Colonic mucosa (tissue), 4 donors: ENCODE results near the gene SYT2. TPM values are rescaled to one million over a fixed set of nuclear protein-coding genes. Genes with fewer than 3 reads are reported as not detected.
"Not testable (repeated sequence)": the region's sequence is repeated elsewhere in the genome, so short reads cannot be mapped to it uniquely, and the experiment has no call there.

Experiments used
- DNase-seq: peaks from one replicate; pipeline ENCODE4 v3.0.0-alpha.2; 2020
- H3K27ac ChIP-seq: fragments of 200-600 bp; one replicate; pipeline ENCODE4 v1.8.0; 2021
- H3K27me3 ChIP-seq: fragments of 200-600 bp; one replicate; pipeline ENCODE4 v1.8.0; 2021
- H3K36me3 ChIP-seq: fragments of 200-600 bp; one replicate; pipeline ENCODE4 v1.8.0; 2021
- H3K4me1 ChIP-seq: fragments of 200-600 bp; one replicate; pipeline ENCODE4 v1.8.0; 2021; ENCODE audit warnings: mild to moderate bottlenecking
- H3K4me3 ChIP-seq: fragments of 200-600 bp; one replicate; pipeline ENCODE4 v1.8.0; 2021
- H3K9ac ChIP-seq, 2 donors: one replicate each; pipeline ENCODE4 v1.7.0; 2013; ENCODE audit warnings: control low read depth in 2 of 2, low read depth in 2 of 2, low read length in 2 of 2
- H3K9me3 ChIP-seq: fragments of 200-600 bp; one replicate; pipeline ENCODE4 v1.8.0; 2021
- intact Hi-C: fragments of 100-400 bp; cut with DNase I; formaldehyde crosslinking; loops from one replicate; pipeline ENCODE4 v1.14.1; 2022
- total RNA-seq, 2 donors: library from RNA; stranded (reverse); fragmentation: NEBNext Ultra II Directional in 1 of 2; extraction: Animal tissue kit (Norgen Biotek cat#: 25700) in 1 of 2; gene quantifications; one replicate each; pipeline ENCODE4 v1.2.1, GENCODE V29; 2021
- TF ChIP-seq, protein P1 (sequence below): fragments of 200-600 bp; IDR thresholded peaks from one replicate; pipeline ENCODE4 v1.8.0; 2022; ENCODE audit warnings: antibody characterized with exemption, mild to moderate bottlenecking
- donor health status: healthy.
- donor health status: DM: no; HTN: no; CAD: no.
- donor health status: DM: no; HTN: no; CAD: no.

SYT2 gene
- total RNA-seq, 2 donors from 2014 or later, result 0.15 to 0.19 TPM

DNA sequence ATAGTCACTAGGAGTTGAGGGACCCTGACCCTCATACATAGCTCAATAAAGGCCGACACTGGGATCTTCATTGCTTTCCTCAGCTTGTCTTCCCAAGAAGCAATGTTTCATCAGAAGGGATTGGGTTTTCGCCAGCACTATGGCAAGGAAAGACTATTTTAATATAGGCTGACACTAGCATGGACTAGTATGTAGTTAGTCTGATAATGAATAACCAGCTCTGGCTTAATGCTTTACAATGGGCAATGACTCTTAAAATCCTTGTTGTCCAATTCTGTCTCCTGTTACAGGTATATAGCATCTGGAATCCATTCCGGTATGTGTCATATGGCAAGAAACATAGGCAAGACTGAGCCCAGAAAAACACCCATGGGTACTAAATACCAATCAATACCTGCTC, 15.3 kb upstream of the SYT2 start:
- no peaks in the 10 kb centered on the region for H3K4me1 ChIP-seq
- TF ChIP-seq, protein P1, sequence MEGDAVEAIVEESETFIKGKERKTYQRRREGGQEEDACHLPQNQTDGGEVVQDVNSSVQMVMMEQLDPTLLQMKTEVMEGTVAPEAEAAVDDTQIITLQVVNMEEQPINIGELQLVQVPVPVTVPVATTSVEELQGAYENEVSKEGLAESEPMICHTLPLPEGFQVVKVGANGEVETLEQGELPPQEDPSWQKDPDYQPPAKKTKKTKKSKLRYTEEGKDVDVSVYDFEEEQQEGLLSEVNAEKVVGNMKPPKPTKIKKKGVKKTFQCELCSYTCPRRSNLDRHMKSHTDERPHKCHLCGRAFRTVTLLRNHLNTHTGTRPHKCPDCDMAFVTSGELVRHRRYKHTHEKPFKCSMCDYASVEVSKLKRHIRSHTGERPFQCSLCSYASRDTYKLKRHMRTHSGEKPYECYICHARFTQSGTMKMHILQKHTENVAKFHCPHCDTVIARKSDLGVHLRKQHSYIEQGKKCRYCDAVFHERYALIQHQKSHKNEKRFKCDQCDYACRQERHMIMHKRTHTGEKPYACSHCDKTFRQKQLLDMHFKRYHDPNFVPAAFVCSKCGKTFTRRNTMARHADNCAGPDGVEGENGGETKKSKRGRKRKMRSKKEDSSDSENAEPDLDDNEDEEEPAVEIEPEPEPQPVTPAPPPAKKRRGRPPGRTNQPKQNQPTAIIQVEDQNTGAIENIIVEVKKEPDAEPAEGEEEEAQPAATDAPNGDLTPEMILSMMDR, result no peak
- no peaks in the 10 kb centered on the region for H3K27me3 ChIP-seq
- no peak overlapping the region for H3K4me3 ChIP-seq
- no peak for DNase-seq
- H3K9me3 ChIP-seq, result no peaks in the 10 kb centered on the region
- H3K36me3 ChIP-seq, result peaks cover 20% of the 10 kb centered on the region
- no peak overlapping the region for H3K9ac ChIP-seq
- no peak overlapping the region for H3K27ac ChIP-seq
- intact Hi-C loops, result no loop called here

DNA sequence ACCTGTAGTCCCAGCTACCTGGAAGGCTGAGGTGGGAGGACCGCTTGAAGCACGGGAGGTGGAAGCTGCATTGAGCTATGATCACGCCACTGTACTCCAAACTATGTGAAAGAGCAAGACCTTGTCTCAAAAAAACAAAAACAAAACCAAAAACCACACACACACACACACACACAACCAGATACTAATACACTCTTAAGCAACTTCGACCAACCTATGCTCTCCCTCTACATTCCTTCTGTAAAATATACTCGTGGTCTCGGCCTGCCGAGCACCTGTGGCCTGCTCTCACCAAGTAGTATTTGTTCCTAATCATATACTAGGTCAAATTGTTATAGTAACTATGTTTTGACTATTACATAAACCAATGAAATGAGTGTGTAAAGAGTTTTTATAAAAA, 13.5 kb upstream of the SYT2 start:
- Histone ChIP-seq H3K9me3 (no peaks in the 10 kb centered on the region), H3K4me1 (no peaks in the 10 kb centered on the region), H3K4me3 (no peak overlapping the region), H3K9ac (no peak overlapping the region), H3K36me3 (peaks cover 10% of the 10 kb centered on the region), H3K27me3 (no peaks in the 10 kb centered on the region), H3K27ac (no peak overlapping the region)
- no peak for DNase-seq
- TF ChIP-seq, protein P1, result no peak
- intact Hi-C loops, result no loop called here

DNA sequence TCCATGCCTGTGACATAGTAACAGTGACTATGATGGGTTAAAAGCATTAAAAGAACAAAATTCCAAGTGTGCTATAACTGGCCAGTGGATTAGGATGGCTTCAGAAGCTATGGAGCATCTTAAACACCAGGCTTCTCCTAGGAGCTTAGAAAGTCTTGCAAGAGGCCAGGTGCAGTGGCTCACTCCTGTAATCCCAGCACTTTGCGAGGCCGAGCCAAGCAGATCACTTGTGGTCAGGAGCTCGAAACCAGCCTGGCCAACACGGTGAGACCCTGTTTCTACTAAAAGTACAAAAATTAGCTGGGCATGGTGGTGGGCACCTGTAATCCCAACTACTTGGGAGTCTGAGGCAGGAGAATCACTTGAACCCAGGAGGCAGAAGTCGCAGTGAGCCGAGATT, 12.8 kb upstream of the SYT2 start:
- H3K27ac ChIP-seq, H3K27me3 ChIP-seq, intact Hi-C loops, H3K9me3 ChIP-seq, H3K36me3 ChIP-seq, H3K4me1 ChIP-seq, H3K4me3 ChIP-seq, H3K9ac ChIP-seq, DNase-seq: not testable (repeated sequence)

DNA sequence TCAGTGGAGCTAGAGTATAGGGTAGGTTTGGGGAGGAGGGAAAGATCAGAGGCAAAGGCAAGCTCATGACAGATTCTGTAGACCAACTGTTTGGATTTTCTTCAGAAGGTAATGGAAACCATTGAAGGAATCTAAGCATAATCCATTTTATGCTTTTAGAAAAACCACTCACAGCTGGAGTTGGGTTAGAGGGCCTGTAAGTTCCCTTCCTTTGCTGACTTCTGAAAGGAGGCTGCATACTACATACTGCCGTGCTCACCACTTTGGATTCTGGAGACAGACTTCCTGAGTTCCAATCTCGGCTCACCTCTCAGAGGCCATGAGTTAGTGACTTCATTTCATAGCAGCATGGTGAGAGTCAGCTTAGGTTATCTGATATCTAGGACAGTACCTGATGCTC, 6.4 kb upstream of the SYT2 start:
- intact Hi-C loops, result loop anchor here (5.0 to 10.0 kb wide), 2 partner anchors 392 to 529 kb away; no protein-coding TSS in a partner anchor
- DNase-seq, result no peak
- no peak overlapping the region for H3K9ac ChIP-seq
- H3K4me3 ChIP-seq, result no peak overlapping the region
- H3K27me3 ChIP-seq, result no peaks in the 10 kb centered on the region
- H3K4me1 ChIP-seq, result no peaks in the 10 kb centered on the region
- H3K9me3 ChIP-seq, result no peaks in the 10 kb centered on the region
- TF ChIP-seq, protein P1, result no peak
- H3K27ac ChIP-seq, result no peak overlapping the region
- H3K36me3 ChIP-seq, result no peaks in the 10 kb centered on the region

DNA sequence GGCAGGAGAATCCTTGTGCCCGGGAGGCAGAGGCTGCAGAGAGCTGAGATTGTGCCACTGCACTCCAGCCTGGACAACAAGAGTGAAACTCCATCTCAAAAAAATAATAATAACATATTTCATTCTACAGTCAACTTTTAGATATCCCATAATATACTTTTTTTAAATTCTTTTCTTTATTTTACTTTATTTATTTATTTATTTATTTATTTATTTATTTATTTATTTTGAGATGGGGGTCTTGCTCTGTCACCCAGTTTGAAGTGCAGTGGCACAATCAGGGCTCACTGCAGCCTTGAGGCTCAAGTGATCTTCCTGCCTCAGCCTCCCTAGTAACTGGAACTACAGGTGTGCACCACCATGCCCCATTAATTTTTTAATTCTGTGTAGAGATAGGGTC, 3.9 kb upstream of the SYT2 start:
- H3K4me3 ChIP-seq, H3K36me3 ChIP-seq, DNase-seq, H3K9me3 ChIP-seq, H3K9ac ChIP-seq, H3K4me1 ChIP-seq, H3K27ac ChIP-seq: not testable (repeated sequence)
- H3K27me3 ChIP-seq, result peaks cover 20% of the 10 kb centered on the region
- intact Hi-C loops, result loop anchor here (10.0 kb wide), 1 partner anchor 389 kb away; no protein-coding TSS in a partner anchor

DNA sequence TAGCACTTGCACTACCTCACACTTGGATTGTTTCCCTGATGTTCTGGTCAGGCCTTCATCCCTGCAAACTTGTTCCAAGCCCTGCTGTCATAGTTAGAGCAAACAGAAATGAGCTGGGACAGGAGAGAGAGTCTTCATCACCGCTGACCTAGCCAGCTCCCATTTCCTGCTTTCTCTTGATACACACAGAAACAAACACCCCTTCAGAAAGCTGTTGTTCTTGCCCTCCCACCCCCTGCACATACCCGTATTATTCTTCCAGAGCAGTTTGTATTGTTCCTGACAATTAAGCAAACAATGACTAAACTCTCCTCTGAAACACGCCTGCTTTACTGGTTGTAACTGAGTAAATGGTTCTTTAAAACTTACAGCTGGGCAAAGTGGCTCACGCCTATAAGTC, 2.9 kb upstream of the SYT2 start:
- peaks cover 31% of the 10 kb centered on the region for H3K27me3 ChIP-seq
- TF ChIP-seq, protein P1, result no peak
- DNase-seq, result no peak
- no peak overlapping the region for H3K9ac ChIP-seq
- peaks cover 7% of the 10 kb centered on the region for H3K4me1 ChIP-seq
- H3K36me3 ChIP-seq, result no peaks in the 10 kb centered on the region
- H3K4me3 ChIP-seq, result no peak overlapping the region
- no peak overlapping the region for H3K27ac ChIP-seq
- intact Hi-C loops, result loop anchor here (10.0 kb wide), 1 partner anchor 388 kb away; no protein-coding TSS in a partner anchor
- H3K9me3 ChIP-seq, result no peaks in the 10 kb centered on the region
